MM.1S (cell line): ENCODE measurements around the gene SLC9A4.

ENCODE experiments used
- DNase-seq: peaks from one replicate; pipeline ENCODE4 v3.0.0-alpha.2; 2015
- H2AFZ ChIP-seq: fragments of 300-600 bp; sonication (generic); 2 replicates; pipeline ENCODE4 v1.6.0; 2016; ENCODE audit warnings: antibody characterized with exemption, low read length
- H3F3A ChIP-seq: fragments of 300-600 bp; sonication (generic); 2 replicates; pipeline ENCODE4 v1.6.1; 2016; ENCODE audit warnings: mild to moderate bottlenecking, antibody characterized with exemption, low read length, moderate library complexity, mixed read lengths; ENCODE audit not compliant: insufficient read depth
- H3K27ac ChIP-seq: fragments of 300-600 bp; sonication (generic); 2 replicates; pipeline ENCODE4 v1.5.1; 2016; ENCODE audit warnings: mild to moderate bottlenecking, low read length
- H3K27me3 ChIP-seq: fragments of 300-600 bp; sonication (generic); replicated peaks from 2 replicates; pipeline ENCODE4 v1.6.0; 2016; ENCODE audit warnings: low read length; ENCODE audit not compliant: insufficient read depth
- H3K36me3 ChIP-seq: fragments of 300-600 bp; sonication (generic); replicated peaks from 2 replicates; pipeline ENCODE4 v1.6.1; 2016; ENCODE audit warnings: mild to moderate bottlenecking, low read length, mixed read lengths; ENCODE audit not compliant: insufficient read depth
- H3K4me1 ChIP-seq: fragments of 300-600 bp; sonication (generic); 2 replicates; pipeline ENCODE4 v1.6.1; 2016; ENCODE audit warnings: low read length, mixed read lengths
- H3K4me2 ChIP-seq: fragments of 300-600 bp; sonication (generic); 2 replicates; pipeline ENCODE4 v1.6.0; 2016; ENCODE audit warnings: low read depth, low read length
- H3K4me3 ChIP-seq: fragments of 300-600 bp; sonication (generic); 2 replicates; pipeline ENCODE4 v1.5.1; 2016; ENCODE audit warnings: low read length, mixed read lengths
- H3K79me2 ChIP-seq: fragments of 300-600 bp; sonication (generic); 2 replicates; pipeline ENCODE4 v1.6.1; 2016; ENCODE audit warnings: mixed run types, low read length, mixed read lengths
- H3K9ac ChIP-seq: fragments of 300-600 bp; sonication (generic); 2 replicates; pipeline ENCODE4 v1.6.1; 2016; ENCODE audit warnings: low read length, mixed read lengths
- H3K9me2 ChIP-seq: fragments of 300-600 bp; sonication (generic); replicated peaks from 2 replicates; pipeline ENCODE4 v1.6.1; 2016; ENCODE audit warnings: mild to moderate bottlenecking, low read length, mixed read lengths; ENCODE audit not compliant: insufficient read depth
- H3K9me3 ChIP-seq: fragments of 300-600 bp; sonication (generic); replicated peaks from 2 replicates; pipeline ENCODE4 v1.6.1; 2016; ENCODE audit warnings: mild to moderate bottlenecking, low read length, mixed read lengths; ENCODE audit not compliant: insufficient read depth
- H4K20me1 ChIP-seq: fragments of 300-600 bp; sonication (generic); 2 replicates; pipeline ENCODE4 v1.6.1; 2016; ENCODE audit warnings: mild to moderate bottlenecking, low read length, moderate library complexity, mixed read lengths; ENCODE audit not compliant: insufficient read depth
- CTCF ChIP-seq: fragments of 300-600 bp; sonication (generic); IDR thresholded peaks from 2 replicates; pipeline ENCODE4 v1.5.1; 2016; ENCODE audit warnings: antibody characterized with exemption, low read length, mixed read lengths
- EZH2 ChIP-seq: fragments of 300-600 bp; sonication (generic); optimal IDR thresholded peaks from 2 replicates; pipeline ENCODE3; 2017; ENCODE audit warnings: low read depth, mild to moderate bottlenecking, antibody characterized with exemption, low read length, mixed read lengths
- EZH2phosphoT487 ChIP-seq: fragments of 300-600 bp; sonication (generic); IDR thresholded peaks from 2 replicates; pipeline ENCODE4 v1.6.1; 2018; ENCODE audit warnings: antibody characterized with exemption, low read length

The SLC9A4 gene

GRCh38 chr2:102486941-102487702 lies 14.1 kb downstream of the SLC9A4 start:
- Histone ChIP-seq H2AFZ (no peak overlapping the region), H4K20me1 (no peaks in the 10 kb centered on the region), H3K4me3 (no peak overlapping the region), H3K36me3 (no peaks in the 10 kb centered on the region), H3K9ac (no peak overlapping the region), H3F3A (no peaks in the 10 kb centered on the region), H3K27ac (no peak overlapping the region), H3K9me3 (no peaks in the 10 kb centered on the region), H3K79me2 (no peaks in the 10 kb centered on the region), H3K4me1 (no peaks in the 10 kb centered on the region), H3K27me3 (no peaks in the 10 kb centered on the region), H3K4me2 (no peak overlapping the region), H3K9me2 (no peaks in the 10 kb centered on the region)
- TF ChIP-seq EZH2phosphoT487 (no peak), EZH2 (no peak), CTCF (no peak)
- DNase-seq = no peak

- Histone ChIP-seq H3K4me2 (no peak overlapping the region), H3K27me3 (no peaks in the 10 kb centered on the region), H3K9me3 (no peaks in the 10 kb centered on the region), H3K4me1 (no peaks in the 10 kb centered on the region), H3K4me3 (no peak overlapping the region), H3K9me2 (no peaks in the 10 kb centered on the region), H3K79me2 (no peaks in the 10 kb centered on the region), H4K20me1 (no peaks in the 10 kb centered on the region), H2AFZ (no peak overlapping the region), H3F3A (no peaks in the 10 kb centered on the region), H3K27ac (no peak overlapping the region), H3K9ac (no peak overlapping the region), H3K36me3 (no peaks in the 10 kb centered on the region)
- no peak for TF ChIP-seq EZH2phosphoT487
- TF ChIP-seq CTCF = no peak
- TF ChIP-seq EZH2 = no peak
- no peak for DNase-seq
Observed at GRCh38 chr2:102487761-102488462, 14.9 kb downstream of the SLC9A4 start.

- no peak overlapping the region for H3K9ac ChIP-seq
- H3K9me2 ChIP-seq = no peaks in the 10 kb centered on the region
- H3K79me2 ChIP-seq = no peaks in the 10 kb centered on the region
- no peak overlapping the region for H3K27ac ChIP-seq
- no peaks in the 10 kb centered on the region for H4K20me1 ChIP-seq
- no peaks in the 10 kb centered on the region for H3K4me1 ChIP-seq
- H3K9me3 ChIP-seq = no peaks in the 10 kb centered on the region
- DNase-seq = no peak
- no peaks in the 10 kb centered on the region for H3K27me3 ChIP-seq
- H3K36me3 ChIP-seq = no peaks in the 10 kb centered on the region
- H2AFZ ChIP-seq = no peak overlapping the region
- H3K4me2 ChIP-seq = no peak overlapping the region
- no peak overlapping the region for H3K4me3 ChIP-seq
- H3F3A ChIP-seq = no peaks in the 10 kb centered on the region
- no peak for TF ChIP-seq EZH2phosphoT487
- no peak for TF ChIP-seq EZH2
- no peak for TF ChIP-seq CTCF
Observed at GRCh38 chr2:102489646-102490045, 16.6 kb downstream of the SLC9A4 start.
